AG09319 (cell line): ENCODE results near the gene KAT8.

Source experiments
- DNase-seq: peaks from one replicate; pipeline ENCODE4 v3.0.0-alpha.2; 2010; ENCODE audit warnings: low read depth; ENCODE audit errors: extremely low read depth
- TF ChIP-seq, protein P1 (sequence below): IDR thresholded peaks from 2 replicates; pipeline ENCODE4 v1.5.1; 2011; ENCODE audit warnings: low read depth, mild to moderate bottlenecking, inconsistent platforms, low read length, moderate library complexity

The KAT8 gene

DNA sequence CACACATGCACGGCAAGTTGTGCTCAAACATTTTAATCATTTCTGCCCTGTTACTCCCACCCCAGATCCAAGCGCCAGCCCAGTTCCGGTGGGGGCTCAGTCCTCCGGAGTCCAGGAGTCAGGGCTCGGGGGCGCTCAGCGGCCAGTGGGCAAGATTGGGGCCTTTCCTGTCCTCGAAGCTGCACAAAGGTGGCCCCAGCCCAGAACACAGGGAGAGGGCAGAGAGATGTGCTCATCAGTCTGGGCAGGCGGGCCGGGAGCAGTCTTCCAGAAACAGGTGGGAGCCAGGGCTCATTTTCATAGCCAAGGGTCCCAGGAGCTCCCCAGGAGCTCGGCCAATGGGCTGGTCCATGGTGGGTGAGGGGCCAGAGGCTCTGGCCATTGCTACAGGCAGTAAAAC is 14.0 kb downstream of the KAT8 start:
- TF ChIP-seq, protein P1, sequence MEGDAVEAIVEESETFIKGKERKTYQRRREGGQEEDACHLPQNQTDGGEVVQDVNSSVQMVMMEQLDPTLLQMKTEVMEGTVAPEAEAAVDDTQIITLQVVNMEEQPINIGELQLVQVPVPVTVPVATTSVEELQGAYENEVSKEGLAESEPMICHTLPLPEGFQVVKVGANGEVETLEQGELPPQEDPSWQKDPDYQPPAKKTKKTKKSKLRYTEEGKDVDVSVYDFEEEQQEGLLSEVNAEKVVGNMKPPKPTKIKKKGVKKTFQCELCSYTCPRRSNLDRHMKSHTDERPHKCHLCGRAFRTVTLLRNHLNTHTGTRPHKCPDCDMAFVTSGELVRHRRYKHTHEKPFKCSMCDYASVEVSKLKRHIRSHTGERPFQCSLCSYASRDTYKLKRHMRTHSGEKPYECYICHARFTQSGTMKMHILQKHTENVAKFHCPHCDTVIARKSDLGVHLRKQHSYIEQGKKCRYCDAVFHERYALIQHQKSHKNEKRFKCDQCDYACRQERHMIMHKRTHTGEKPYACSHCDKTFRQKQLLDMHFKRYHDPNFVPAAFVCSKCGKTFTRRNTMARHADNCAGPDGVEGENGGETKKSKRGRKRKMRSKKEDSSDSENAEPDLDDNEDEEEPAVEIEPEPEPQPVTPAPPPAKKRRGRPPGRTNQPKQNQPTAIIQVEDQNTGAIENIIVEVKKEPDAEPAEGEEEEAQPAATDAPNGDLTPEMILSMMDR = no peak
- DNase-seq = no peak

DNA sequence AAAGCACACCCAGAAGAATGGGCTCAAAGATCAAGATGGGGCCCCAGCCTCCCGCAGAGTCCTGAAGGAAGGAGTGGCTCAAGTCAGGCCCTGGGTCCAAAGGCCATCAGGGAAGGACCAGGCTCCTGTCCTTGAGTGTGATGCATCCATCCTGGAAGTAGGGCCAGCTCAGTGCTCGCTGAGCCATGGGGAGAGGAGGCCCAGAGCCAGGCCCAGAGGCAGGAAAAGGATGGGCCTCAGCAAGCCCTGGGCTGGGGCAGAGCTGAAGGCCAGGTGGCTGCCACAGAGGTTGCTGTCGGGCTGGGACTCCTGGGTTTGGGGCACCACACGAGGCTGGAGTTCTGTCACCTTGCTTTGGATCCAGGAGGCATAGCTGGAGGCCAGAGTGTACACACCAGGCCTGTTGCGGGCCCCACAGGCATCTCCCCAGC is 14.4 kb downstream of the KAT8 start:
- DNase-seq = no peak
- TF ChIP-seq, protein P1 = no peak

- DNase-seq = no peak
- TF ChIP-seq, protein P1 = no peak
These were observed 15.0 kb downstream of the KAT8 start for GRCh38 chr16:31132303-31132979.

DNA sequence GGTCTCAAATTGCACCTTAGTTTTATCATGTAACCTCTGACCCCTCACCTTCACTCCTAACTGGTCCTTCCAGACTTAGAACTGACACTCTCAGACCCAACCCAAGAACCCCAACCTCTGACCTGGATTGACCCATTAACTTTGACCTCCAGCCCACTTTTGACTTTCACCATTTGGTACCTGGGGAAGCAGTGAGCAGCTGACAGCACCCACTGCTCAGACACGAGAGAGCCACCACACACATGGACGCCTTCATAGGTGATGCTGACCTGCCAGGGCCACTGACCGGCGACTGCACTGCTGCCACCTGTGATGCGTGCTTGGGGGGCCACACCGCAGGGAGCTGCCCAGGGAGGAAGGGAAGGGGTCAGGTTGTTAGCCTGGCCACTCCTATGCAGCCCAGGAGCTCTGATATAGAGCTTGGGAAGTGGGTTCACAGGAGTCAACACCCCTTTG is 15.6 kb downstream of the KAT8 start:
- TF ChIP-seq, protein P1 = no peak
- no peak for DNase-seq

GRCh38 chr16:31134091-31134571 is 16.7 kb downstream of the KAT8 start:
- TF ChIP-seq, protein P1 = no peak
- DNase-seq = no peak

DNA sequence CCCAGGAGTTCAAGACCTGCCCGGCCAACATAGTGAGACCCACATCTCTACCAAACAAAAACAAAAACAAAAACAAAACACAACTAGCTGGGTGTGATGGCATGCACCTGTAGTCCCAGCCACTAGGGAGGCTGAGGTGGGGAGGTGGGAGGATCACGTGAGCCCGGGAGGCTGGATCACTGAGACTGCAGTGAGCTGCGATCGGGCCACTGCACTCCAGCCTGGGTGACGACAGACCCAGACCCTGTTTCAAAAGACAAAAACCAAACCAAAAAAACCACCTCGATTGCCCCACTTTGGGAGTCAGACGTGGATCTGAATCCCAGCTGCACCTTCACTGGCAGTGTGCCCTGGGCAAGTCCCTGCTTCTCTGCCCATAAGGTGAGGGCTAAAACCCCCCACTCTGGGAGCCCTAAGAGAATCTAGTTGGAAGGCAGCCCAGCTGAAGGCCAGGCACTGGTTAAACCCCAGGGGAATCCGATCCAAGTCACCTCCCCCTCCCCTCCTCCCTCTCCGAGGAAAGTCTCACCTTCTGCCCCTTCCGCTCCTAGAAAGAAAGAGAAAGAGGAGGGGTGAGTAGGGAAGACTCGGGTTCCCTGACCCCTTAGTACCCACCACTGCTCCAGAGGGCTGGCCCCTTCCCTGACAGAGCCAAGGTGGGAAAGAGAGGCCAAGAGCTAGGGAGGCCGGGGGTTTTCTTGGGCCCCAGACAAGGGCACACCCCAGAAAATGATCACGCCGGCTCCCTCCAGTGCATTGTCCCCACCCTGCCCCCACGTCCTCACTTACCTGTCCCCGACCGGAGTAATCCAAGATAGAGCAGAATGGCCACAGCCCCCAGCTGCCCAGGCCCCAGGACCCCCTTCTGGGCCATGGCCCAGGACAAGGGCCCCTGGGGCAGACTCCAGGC is 17.4 kb downstream of the KAT8 start:
- TF ChIP-seq, protein P1 = no peak
- no peak for DNase-seq
